Keratinocyte (primary cell): ENCODE results near the gene CILP2. TPM values are rescaled to one million over a fixed set of nuclear protein-coding genes. Genes with fewer than 3 reads are reported as not detected.

ENCODE experiments used
- DNase-seq: peaks from one replicate; pipeline ENCODE4 v3.0.0-alpha.2; 2011; ENCODE audit warnings: low read depth, missing footprints, low spot score
- FAIRE-seq: peaks from 2 replicates; lab custom pipeline; 2011; peaks lifted over from hg19 to GRCh38; lab: Jason Lieb, UNC
- H2AFZ ChIP-seq: 2 replicates; pipeline ENCODE4 v1.6.0; 2012; ENCODE audit warnings: low read length, control low read depth, inconsistent platforms; ENCODE audit not compliant: control insufficient read depth
- H3K27ac ChIP-seq: 2 replicates; pipeline ENCODE4 v1.5.1; 2011; ENCODE audit warnings: low read length; ENCODE audit not compliant: control insufficient read depth, insufficient read depth
- H3K27me3 ChIP-seq: 3 replicates; pipeline ENCODE4 v1.6.0; 2011; ENCODE audit warnings: low read length; ENCODE audit not compliant: control insufficient read depth, insufficient read depth; ENCODE audit errors: extremely low read depth
- H3K36me3 ChIP-seq, 2 experiments: 2 replicates in 1 of 2; 3 replicates in 1 of 2; pipeline ENCODE4 v1.5.1; 2011; ENCODE audit warnings: low read length in 2 of 2, mild to moderate bottlenecking in 1 of 2; ENCODE audit not compliant: control insufficient read depth in 2 of 2, insufficient read depth in 2 of 2; ENCODE audit errors: extremely low read depth in 1 of 2
- H3K4me1 ChIP-seq: 3 replicates; pipeline ENCODE4 v1.5.1; 2011; ENCODE audit warnings: low read length; ENCODE audit not compliant: control insufficient read depth, insufficient read depth; ENCODE audit errors: extremely low read depth
- H3K4me2 ChIP-seq: 3 replicates; pipeline ENCODE4 v1.6.0; 2011; ENCODE audit warnings: low read depth, low read length; ENCODE audit not compliant: control insufficient read depth, insufficient read depth; ENCODE audit errors: extremely low read depth
- H3K4me3 ChIP-seq, 3 experiments: fragments of 200-600 bp in 1 of 3; sonication (generic) in 1 of 3; 2 replicates in 2 of 3; 3 replicates in 1 of 3; pipeline ENCODE4 v1.5.1; 2011 to 2016; ENCODE audit warnings: low read length in 3 of 3, mild to moderate bottlenecking in 3 of 3, control low read depth in 2 of 3, inconsistent platforms in 1 of 3, low read depth in 1 of 3, mixed read lengths in 1 of 3, mixed run types in 1 of 3, moderate library complexity in 1 of 3; ENCODE audit not compliant: control insufficient read depth in 2 of 3, insufficient read depth in 2 of 3; ENCODE audit errors: extremely low read depth in 1 of 3
- H3K79me2 ChIP-seq: 2 replicates; pipeline ENCODE4 v1.6.0; 2012; ENCODE audit warnings: low read length; ENCODE audit not compliant: control insufficient read depth, insufficient read depth
- H3K9ac ChIP-seq: 3 replicates; pipeline ENCODE4 v1.6.0; 2011; ENCODE audit warnings: low read length; ENCODE audit not compliant: control insufficient read depth, insufficient read depth; ENCODE audit errors: extremely low read depth
- H3K9me1 ChIP-seq: 3 replicates; pipeline ENCODE4 v1.6.0; 2011; ENCODE audit warnings: low read length; ENCODE audit not compliant: control insufficient read depth, insufficient read depth; ENCODE audit errors: extremely low read depth
- H3K9me3 ChIP-seq: 2 replicates; pipeline ENCODE4 v1.5.1; 2012; ENCODE audit warnings: low read depth, low read length; ENCODE audit not compliant: control insufficient read depth
- H4K20me1 ChIP-seq: 3 replicates; pipeline ENCODE4 v1.6.0; 2011; ENCODE audit warnings: low read length; ENCODE audit not compliant: control insufficient read depth, insufficient read depth; ENCODE audit errors: extremely low read depth
- CTCF ChIP-seq, 3 experiments: IDR thresholded peaks in 1 of 3; conservative IDR thresholded peaks in 1 of 3; optimal IDR thresholded peaks in 1 of 3; 2 replicates in 2 of 3; 3 replicates in 1 of 3; pipeline versions ENCODE3 to v1.5.1; 2011; ENCODE audit warnings: low read length in 3 of 3, mild to moderate bottlenecking in 3 of 3, moderate library complexity in 2 of 3, control low read depth in 1 of 3, inconsistent platforms in 1 of 3; ENCODE audit not compliant: insufficient read depth in 2 of 3; ENCODE audit errors: extremely low read depth in 1 of 3
- EZH2 ChIP-seq: IDR thresholded peaks from one replicate; pipeline ENCODE4 v1.6.1; 2012; ENCODE audit warnings: inconsistent platforms, mild to moderate bottlenecking, low read length, moderate library complexity
- dilution Hi-C: fragments of 300-500 bp; cut with MboI; formaldehyde crosslinking; loops from one replicate; pipeline ENCODE4 v1.7.0; 2020; ENCODE audit warnings: low sequenced_read_pairs; ENCODE audit not compliant: extremely low pct_ligation_motif_present
- polyA plus RNA-seq, 5 experiments: library from polyadenylated mRNA; depleted of rRNA in 3 of 5; stranded (reverse) in 3 of 5; stranded (forward) in 1 of 5; unstranded in 1 of 5; fragments of >200 nt; gene quantifications; 1 replicate in 1 of 5; 2 replicates in 3 of 5; 3 replicates in 1 of 5; pipeline versions ENCODE4 v1.2.1 to v1.2.3, GENCODE V29; 2011 to 2012; ENCODE audit warnings: missing spikeins in 2 of 5, low read depth in 1 of 5, low replicate concordance in 1 of 5

Gene CILP2
- polyA plus RNA-seq, 1 donor (not counting 4 experiments of a cell fraction or from before 2014, with no cell fraction given), result 0.07 TPM

GRCh38 chr19:19544954-19545591 is 7.0 kb downstream of the CILP2 start:
- Histone ChIP-seq H3K4me1 (no peaks in the 10 kb centered on the region), H3K27ac (no peak overlapping the region), H3K9ac (no peak overlapping the region), H3K79me2 (no peaks in the 10 kb centered on the region), H3K36me3 (no peaks in the 10 kb centered on the region), H3K9me3 (no peaks in the 10 kb centered on the region), H3K4me3 (no peak overlapping the region), H3K4me2 (no peak overlapping the region), H4K20me1 (no peaks in the 10 kb centered on the region), H3K9me1 (no peaks in the 10 kb centered on the region), H3K27me3 (peaks cover 35% of the 10 kb centered on the region), H2AFZ (no peak overlapping the region)
- DNase-seq (no peak), FAIRE-seq (no peak)
- dilution Hi-C loops, result no loop called here
- TF ChIP-seq EZH2 (no peak), CTCF (optimal IDR thresholded peaks at IDR 0.05 in 1 of 3, IDR thresholded peaks at IDR 0.05 in 1 of 3, conservative IDR thresholded peaks at IDR 0.05 in 1 of 3; ENCODE audit: extremely low read depth in 1 of 3, insufficient read depth in 2 of 3, low read length in 3 of 3) (no peak)

GRCh38 chr19:19545707-19546106 is 7.6 kb downstream of the CILP2 start:
- TF ChIP-seq CTCF (optimal IDR thresholded peaks at IDR 0.05 in 1 of 3, IDR thresholded peaks at IDR 0.05 in 1 of 3, conservative IDR thresholded peaks at IDR 0.05 in 1 of 3; ENCODE audit: extremely low read depth in 1 of 3, insufficient read depth in 2 of 3, low read length in 3 of 3) (no peak), EZH2 (no peak)
- H4K20me1 ChIP-seq, result no peaks in the 10 kb centered on the region
- no peaks in the 10 kb centered on the region for H3K9me3 ChIP-seq
- no peak overlapping the region for H3K9ac ChIP-seq
- no peak overlapping the region for H2AFZ ChIP-seq
- dilution Hi-C loops, result no loop called here
- peaks cover 32% of the 10 kb centered on the region for H3K27me3 ChIP-seq
- H3K4me2 ChIP-seq, result no peak overlapping the region
- H3K36me3 ChIP-seq, result no peaks in the 10 kb centered on the region
- no peaks in the 10 kb centered on the region for H3K79me2 ChIP-seq
- H3K9me1 ChIP-seq, result no peaks in the 10 kb centered on the region
- DNase-seq (no peak), FAIRE-seq (no peak)
- no peaks in the 10 kb centered on the region for H3K4me1 ChIP-seq
- H3K27ac ChIP-seq, result no peak overlapping the region
- no peak overlapping the region for H3K4me3 ChIP-seq
